GM21529 (cell line): ENCODE measurements around the gene ITGB3.

ENCODE experiments used
- ATAC-seq: cut with Tn5 transposase; IDR thresholded peaks from one replicate; pipeline ENCODE4 v1.9.1; 2021; ENCODE audit not compliant: unreplicated experiment

Gene ITGB3

GRCh38 chr17:47274319-47275069 is 20.9 kb downstream of the ITGB3 start:
- ATAC-seq: no peak

DNA sequence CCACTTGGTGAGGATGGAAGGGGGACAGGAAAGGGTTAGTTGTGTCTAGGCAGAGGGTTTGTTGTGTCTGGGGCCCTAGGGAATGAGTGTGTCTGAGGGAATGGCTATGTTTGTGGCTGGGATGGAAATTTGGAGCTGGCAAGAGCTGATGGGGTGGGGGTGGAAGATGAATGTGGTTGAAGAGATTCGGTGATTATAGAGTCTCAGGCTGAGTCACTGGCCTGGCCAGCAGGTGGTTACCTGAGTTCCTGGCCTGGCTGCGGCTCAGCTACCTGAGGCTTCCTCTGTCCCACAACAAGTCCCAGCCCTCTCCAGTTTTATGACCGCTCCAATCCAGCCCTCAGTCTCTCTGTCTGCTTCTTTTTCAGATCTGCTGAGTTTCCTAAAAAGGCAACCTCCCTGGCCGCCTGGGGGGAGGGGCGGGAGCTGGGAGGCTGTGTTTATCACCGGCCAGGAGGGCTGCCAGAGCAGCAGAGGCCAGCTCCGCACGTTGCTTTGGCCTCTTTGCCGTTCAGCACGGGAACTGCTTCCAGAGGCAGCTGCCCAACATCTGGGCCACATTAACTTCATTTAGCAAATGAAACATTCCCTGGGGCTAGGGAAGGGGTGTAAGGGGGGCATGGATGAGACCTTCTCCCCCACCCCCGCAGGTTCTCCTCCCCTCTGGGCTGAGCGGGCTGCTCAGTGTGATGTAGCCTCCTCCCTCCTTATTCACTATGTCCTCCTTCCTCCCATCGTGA is 21.8 kb downstream of the ITGB3 start:
- no peak for ATAC-seq

GRCh38 chr17:47276444-47276843 is 22.8 kb downstream of the ITGB3 start:
- no peak for ATAC-seq

- no peak for ATAC-seq
Observed at GRCh38 chr17:47276868-47277267, 23.2 kb downstream of the ITGB3 start.

GRCh38 chr17:47277921-47278320 is 24.3 kb downstream of the ITGB3 start:
- ATAC-seq: no peak

- ATAC-seq: no peak
Observed at GRCh38 chr17:47278561-47278960, 24.9 kb downstream of the ITGB3 start.

- peak; percentile 81 for ATAC-seq
Observed at GRCh38 chr17:47279062-47279801, 25.6 kb downstream of the ITGB3 start.

DNA sequence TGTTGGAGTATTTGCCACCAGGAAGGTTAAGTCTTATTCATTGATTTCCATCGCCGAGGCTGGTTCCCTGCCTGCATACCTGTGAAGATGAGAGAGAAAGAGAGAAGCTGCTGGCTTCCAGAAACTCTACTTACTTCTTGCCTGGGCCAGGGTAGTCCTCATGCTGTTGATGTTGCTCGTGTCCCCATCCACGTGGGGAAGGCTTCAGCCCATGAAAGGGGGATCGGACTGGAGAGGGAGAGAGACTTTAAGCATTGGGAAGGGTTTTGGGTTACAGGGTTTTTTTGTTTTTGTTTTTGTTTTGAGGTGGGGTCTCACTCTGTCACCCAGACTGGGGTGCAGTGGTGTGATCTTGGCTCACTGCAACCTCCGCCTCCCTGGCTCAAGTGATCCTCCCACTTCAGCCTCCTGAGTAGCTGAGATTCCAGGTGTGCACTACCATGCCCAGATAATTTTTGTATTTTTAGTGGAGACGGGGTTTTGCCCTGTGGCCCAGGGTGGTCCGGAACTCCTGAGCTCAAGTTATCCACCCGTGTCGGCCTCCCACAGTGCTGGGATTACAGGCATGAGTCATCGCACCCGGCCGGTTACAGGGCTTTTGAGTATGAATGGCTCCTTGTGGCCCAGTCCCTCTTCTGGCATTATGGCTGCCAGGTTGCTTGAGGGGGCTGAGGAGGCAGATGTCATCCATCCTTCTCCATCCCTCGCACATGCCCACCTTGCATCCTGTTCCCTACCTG is 26.6 kb downstream of the ITGB3 start:
- ATAC-seq: no peak

GRCh38 chr17:47281216-47281615 is 27.6 kb downstream of the ITGB3 start:
- ATAC-seq: no peak

DNA sequence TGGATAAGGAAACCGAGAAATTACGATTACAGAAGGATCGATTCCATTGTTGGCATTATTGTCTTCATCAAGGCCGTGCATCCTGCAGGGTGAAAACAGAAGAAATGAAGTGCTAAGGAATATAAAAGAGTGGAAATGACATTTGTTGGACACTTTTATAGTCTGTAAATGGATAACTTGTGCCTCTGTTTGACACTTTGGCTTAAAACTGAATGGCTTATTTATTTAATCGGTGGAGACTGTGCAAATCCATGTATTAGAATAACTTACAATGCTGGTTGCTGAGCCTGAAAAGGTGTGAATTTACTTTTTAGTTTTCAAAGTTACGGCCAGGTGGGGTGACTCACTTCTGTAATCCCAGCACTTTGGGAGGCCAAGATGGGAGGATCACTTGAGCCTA is 31.4 kb downstream of the ITGB3 start:
- ATAC-seq: no peak

DNA sequence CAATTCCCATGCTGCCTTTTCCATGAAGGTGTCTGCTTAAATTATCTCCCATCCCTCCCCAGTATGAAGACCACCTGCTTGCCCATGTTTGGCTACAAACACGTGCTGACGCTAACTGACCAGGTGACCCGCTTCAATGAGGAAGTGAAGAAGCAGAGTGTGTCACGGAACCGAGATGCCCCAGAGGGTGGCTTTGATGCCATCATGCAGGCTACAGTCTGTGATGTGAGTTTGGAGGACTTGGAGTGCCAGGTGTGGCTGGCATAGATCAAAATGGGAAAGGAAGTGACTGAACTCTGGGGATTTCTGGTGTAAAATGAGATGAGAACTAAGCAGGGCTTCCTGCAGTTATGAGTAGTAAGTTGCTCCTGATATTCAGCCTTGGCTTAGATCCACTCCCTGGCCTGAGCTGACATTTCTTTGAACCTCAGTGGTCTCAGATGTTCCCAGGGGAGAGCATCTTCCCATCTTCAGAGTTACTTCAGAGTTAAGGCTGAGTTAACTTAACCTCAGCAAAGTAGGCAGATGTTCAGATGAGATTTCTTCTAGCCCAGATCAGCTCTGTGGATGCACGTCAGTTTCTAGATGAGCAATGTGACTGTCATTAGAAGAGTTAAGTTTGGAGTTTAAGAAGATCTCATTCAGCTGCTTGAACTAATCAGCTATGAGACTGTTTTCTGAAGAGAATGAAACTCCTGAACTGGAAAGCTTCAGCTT is 32.7 kb downstream of the ITGB3 start:
- peak; percentile 75 for ATAC-seq

DNA sequence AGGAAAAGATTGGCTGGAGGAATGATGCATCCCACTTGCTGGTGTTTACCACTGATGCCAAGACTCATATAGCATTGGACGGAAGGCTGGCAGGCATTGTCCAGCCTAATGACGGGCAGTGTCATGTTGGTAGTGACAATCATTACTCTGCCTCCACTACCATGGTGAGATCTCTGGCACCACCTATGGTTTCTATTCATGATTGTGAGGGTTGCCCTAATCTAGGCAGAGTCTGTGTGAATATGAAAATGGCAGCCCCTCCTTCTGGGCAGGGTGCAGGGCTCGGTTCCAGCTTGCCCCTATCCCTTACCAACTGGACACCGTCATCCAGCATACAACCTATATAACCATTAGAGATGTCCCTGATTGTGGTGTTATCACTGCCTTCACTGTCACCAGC is 33.4 kb downstream of the ITGB3 start:
- peak; percentile 30 for ATAC-seq

- no peak for ATAC-seq
Observed at GRCh38 chr17:47287639-47288038, 34.0 kb downstream of the ITGB3 start.

DNA sequence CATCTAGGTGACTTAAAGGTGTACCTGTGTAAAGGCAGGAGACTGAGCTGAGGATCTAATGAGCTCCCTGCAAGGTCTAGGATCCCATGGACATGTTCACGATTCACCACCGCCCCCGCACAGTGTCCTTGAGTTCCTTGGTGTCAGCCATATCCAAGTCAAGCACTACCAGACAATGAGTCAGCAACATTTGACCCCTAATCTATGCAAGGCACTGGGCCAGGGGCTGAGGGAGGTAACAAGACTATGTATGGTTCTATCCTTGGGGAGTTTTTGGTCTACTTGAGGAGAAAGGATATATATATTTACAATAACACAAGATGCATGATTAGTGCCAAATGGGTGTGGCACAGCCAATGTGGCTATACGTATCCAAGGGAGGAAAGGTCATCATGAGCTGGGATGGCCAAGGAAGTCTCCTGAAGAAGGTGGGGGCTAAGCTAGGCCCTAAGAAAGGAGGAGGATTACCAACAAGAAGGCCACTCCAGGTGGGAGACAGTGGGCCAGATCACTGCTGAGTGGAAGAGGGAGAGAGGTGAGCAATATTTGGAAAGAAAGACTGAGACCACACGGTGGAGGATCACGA is 35.0 kb downstream of the ITGB3 start:
- no peak for ATAC-seq

DNA sequence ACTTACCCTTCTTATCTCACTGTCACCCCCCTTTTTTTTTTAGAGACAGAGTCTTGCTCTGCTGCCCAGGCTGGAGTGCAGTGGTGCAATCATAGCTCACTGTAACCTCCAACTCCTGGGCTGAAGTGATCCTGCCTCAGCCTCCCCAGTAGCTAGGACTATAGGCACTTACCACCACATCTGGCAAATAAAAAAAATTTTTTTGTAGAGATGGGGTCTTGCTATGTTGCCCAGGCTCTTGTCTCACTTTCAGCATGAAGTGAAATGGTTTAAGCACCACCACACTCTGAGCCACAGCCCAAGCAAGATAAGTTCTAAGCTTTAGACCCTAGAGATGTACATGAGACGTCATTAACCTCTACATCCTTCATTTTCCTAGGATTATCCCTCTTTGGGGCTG is 35.7 kb downstream of the ITGB3 start:
- ATAC-seq: no peak

- no peak for ATAC-seq
Observed at GRCh38 chr17:47290870-47291241, 37.2 kb downstream of the ITGB3 start.

- no peak for ATAC-seq
Observed at GRCh38 chr17:47291242-47291873, 37.7 kb downstream of the ITGB3 start.

DNA sequence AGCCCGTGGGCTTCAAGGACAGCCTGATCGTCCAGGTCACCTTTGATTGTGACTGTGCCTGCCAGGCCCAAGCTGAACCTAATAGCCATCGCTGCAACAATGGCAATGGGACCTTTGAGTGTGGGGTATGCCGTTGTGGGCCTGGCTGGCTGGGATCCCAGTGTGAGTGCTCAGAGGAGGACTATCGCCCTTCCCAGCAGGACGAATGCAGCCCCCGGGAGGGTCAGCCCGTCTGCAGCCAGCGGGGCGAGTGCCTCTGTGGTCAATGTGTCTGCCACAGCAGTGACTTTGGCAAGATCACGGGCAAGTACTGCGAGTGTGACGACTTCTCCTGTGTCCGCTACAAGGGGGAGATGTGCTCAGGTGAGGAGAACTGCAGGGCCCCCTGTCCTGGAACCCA is 38.6 kb downstream of the ITGB3 start:
- no peak for ATAC-seq

- ATAC-seq: no peak
Observed at GRCh38 chr17:47295037-47295873, 41.6 kb downstream of the ITGB3 start.
